Measurements from ENCODE around the gene ZCCHC14. TPM values are rescaled to one million over a fixed set of nuclear protein-coding genes. Genes with fewer than 3 reads are reported as not detected.
A peak's percentile ranks its signal among the peaks of the same experiment; 100 is the strongest.

ZCCHC14 gene
- total and polyA plus RNA-seq, 2 of the 13 experiments (the other 11 are each of a cell fraction or from before 2014, with no cell fraction given) = 12.4 to 12.5 TPM

GRCh38 chr16:87496447-87496801 lies 3.6 kb upstream of the ZCCHC14 start (continued):
- TF ChIP-seq MLX (CRISPR knock-in tag; IDR thresholded peaks at IDR 0.05) = no peak
- TF ChIP-seq FOXP4 (CRISPR knock-in tag; IDR thresholded peaks at IDR 0.05) = no peak
- TF ChIP-seq ATRX (CRISPR knock-in tag; IDR thresholded peaks at IDR 0.05; ENCODE audit: borderline replicate concordance) = no peak
- TF ChIP-seq ZSCAN31 (CRISPR knock-in tag; IDR thresholded peaks at IDR 0.05; ENCODE audit: low read depth) = no peak
- TF ChIP-seq ZNF24 (IDR thresholded peaks at IDR 0.05) = no peak
- no peak for TF ChIP-seq ZNF329 (CRISPR knock-in tag; IDR thresholded peaks at IDR 0.05; ENCODE audit: low read depth)
- TF ChIP-seq ZNF547 (CRISPR knock-in tag; IDR thresholded peaks at IDR 0.05) = 0 out of 2 replicates have a peak, but pooled peaks have one; percentile 15
- no peak for TF ChIP-seq PBX2 (CRISPR knock-in tag; IDR thresholded peaks at IDR 0.05)
- no peak for TF ChIP-seq KMT2B (CRISPR knock-in tag; IDR thresholded peaks at IDR 0.05)
- no peak for TF ChIP-seq ZNF234 (CRISPR knock-in tag; conservative IDR thresholded peaks at IDR 0.05)
- TF ChIP-seq ZHX2 (IDR thresholded peaks at IDR 0.05; ENCODE audit: low read depth) = no peak
- no peak for TF ChIP-seq ZHX2 (CRISPR knock-in tag; IDR thresholded peaks at IDR 0.05; ENCODE audit: borderline replicate concordance)
- TF ChIP-seq ZMYM2 (CRISPR knock-in tag; IDR thresholded peaks at IDR 0.05) = no peak
- TF ChIP-seq SMAD1 (CRISPR knock-in tag; IDR thresholded peaks at IDR 0.05; ENCODE audit: borderline replicate concordance, low read depth) = 0 out of 2 replicates have a peak, but pooled peaks have one; percentile 66
- peak; percentile 52; the same call in 1 of the 2 replicates for TF ChIP-seq SAP130 (CRISPR knock-in tag; IDR thresholded peaks at IDR 0.05; ENCODE audit: low read depth)
- TF ChIP-seq HNRNPL (IDR thresholded peaks at IDR 0.05; ENCODE audit: low read depth, low read length) = no peak
- 0 out of 2 replicates have a peak, but pooled peaks have one; percentile 25 for TF ChIP-seq MIXL1 (CRISPR knock-in tag; IDR thresholded peaks at IDR 0.05)
- no peak for TF ChIP-seq HOXD1 (CRISPR knock-in tag; IDR thresholded peaks at IDR 0.05)
- no peak for TF ChIP-seq ZNF629 (CRISPR knock-in tag; conservative IDR thresholded peaks at IDR 0.05)

All from HepG2 (cell line).